Pancreas (tissue), 10 donors: ENCODE results near the gene PTPRM. TPM values are rescaled to one million over a fixed set of nuclear protein-coding genes. Genes with fewer than 3 reads are reported as not detected.

Source experiments
- ATAC-seq, 4 donors: fragments of 200-7000 bp; cut with Tn5 transposase; one replicate each; pipeline versions ENCODE4 v1.8.0 to v1.9.1; 2020; ENCODE audit warnings: mild to moderate bottlenecking in 4 of 4, moderate library complexity in 4 of 4
- DNase-seq, 6 donors: peaks; one replicate each; pipeline ENCODE4 v3.0.0-alpha.2; 2020
- FAIRE-seq: peaks from 2 replicates; lab custom pipeline; 2012; peaks lifted over from hg19 to GRCh38; lab: Jason Lieb, UNC
- H3K27ac ChIP-seq, 4 donors: fragments of 200-600 bp; sonication (generic); 1 replicate in 3 of 4; 2 replicates in 1 of 4; pipeline versions ENCODE4 v1.5.0 to v1.8.0; 2020
- H3K27me3 ChIP-seq, 4 donors: fragments of 200-600 bp; one replicate each; pipeline ENCODE4 v1.8.0; 2021
- H3K36me3 ChIP-seq, 3 donors: fragments of 200-600 bp; sonication (generic) in 1 of 3; one replicate each; pipeline versions ENCODE4 v1.5.0 to v1.8.0; 2020 to 2021
- H3K4me1 ChIP-seq, 3 donors: fragments of 200-600 bp; one replicate each; pipeline ENCODE4 v1.8.0; 2021
- H3K4me3 ChIP-seq, 4 donors: fragments of 200-600 bp; sonication (generic) in 2 of 4; one replicate each; pipeline versions ENCODE4 v1.5.0 to v1.8.0; 2020 to 2021
- H3K9me3 ChIP-seq, 4 donors: fragments of 200-600 bp; one replicate each; pipeline ENCODE4 v1.8.0; 2021
- WGBS, 2 donors: extraction: QIAGEN DNeasy Blood & Tissue Kit; methylation state at CpG; one replicate each; pipeline ENCODE4 v1.1.7; 2013; 5-methylcytosine and 5-hydroxymethylcytosine counted together
- intact Hi-C, 3 donors: fragments of 100-400 bp; cut with DNase I; formaldehyde crosslinking; loops; one replicate each; pipeline versions ENCODE4 v1.11.1 to v1.14.2; 2022
- polyA plus RNA-seq, 2 donors: library from polyadenylated mRNA; stranded (reverse); fragments of 200-250 nt; gene quantifications; one replicate each; pipeline ENCODE4 v1.2.3, GENCODE V29; 2013
- total RNA-seq, 6 donors: library from RNA; stranded (reverse); fragmentation: NEBNext Ultra II Directional in 4 of 6; extraction: Animal tissue kit (Norgen Biotek cat#: 25700) in 4 of 6; gene quantifications; one replicate each; pipeline versions ENCODE4 v1.2.1 to v1.2.4, GENCODE V29; 2021 to 2023
- TF ChIP-seq, protein P1 (sequence below), 4 donors: fragments of 200-600 bp; sonication (generic) in 3 of 4; IDR thresholded peaks; one replicate each; pipeline versions ENCODE4 v1.5.0 to v1.8.0; 2021; ENCODE audit warnings: antibody characterized with exemption in 4 of 4
- donor health status: healthy with polysubstance abuse.
- donor health status: DM: no; HTN: no; CAD: no; lungs with moderate emphysema.
- donor health status: DM: no; HTN: no; CAD: no.
- donor health status: control.
- donor health status: control.
- donor health status: Bipolar disorder and iron deficiency.
- donor health status: DM: yes; HTN: yes; CAD: no.
- donor health status: DM: no; HTN: no; CAD: no.
- donor health status: DM: no; HTN: no; CAD: no.
- donor health status: DM: yes; HTN: yes; CAD: no.

The PTPRM gene
- total and polyA plus RNA-seq, 8 donors: 14.5 to 50.7 (median 19.7) TPM

DNA sequence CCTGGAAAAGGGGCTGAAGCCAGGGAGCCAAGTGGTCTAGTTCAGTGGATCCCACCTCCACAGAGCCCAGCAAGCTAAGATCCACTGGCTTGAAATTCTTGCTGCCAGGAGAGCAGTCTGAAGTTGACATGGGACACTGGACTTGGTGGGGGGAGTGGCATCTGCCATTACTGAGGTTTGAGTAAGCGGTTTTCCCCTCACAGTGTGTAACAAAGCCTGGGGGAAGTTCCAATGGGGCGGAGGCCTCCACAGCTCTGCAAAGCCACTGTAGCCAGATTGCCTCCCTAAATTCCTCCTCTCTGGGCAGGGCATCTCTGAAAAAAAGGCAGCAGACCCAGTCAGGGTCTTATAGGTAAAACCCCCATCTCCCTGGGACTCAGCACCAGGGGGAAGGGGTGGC is 144.4 kb downstream of the PTPRM start:
- intact Hi-C loops: no loop called here
- TF ChIP-seq, protein P1, sequence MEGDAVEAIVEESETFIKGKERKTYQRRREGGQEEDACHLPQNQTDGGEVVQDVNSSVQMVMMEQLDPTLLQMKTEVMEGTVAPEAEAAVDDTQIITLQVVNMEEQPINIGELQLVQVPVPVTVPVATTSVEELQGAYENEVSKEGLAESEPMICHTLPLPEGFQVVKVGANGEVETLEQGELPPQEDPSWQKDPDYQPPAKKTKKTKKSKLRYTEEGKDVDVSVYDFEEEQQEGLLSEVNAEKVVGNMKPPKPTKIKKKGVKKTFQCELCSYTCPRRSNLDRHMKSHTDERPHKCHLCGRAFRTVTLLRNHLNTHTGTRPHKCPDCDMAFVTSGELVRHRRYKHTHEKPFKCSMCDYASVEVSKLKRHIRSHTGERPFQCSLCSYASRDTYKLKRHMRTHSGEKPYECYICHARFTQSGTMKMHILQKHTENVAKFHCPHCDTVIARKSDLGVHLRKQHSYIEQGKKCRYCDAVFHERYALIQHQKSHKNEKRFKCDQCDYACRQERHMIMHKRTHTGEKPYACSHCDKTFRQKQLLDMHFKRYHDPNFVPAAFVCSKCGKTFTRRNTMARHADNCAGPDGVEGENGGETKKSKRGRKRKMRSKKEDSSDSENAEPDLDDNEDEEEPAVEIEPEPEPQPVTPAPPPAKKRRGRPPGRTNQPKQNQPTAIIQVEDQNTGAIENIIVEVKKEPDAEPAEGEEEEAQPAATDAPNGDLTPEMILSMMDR (IDR thresholded peaks at IDR 0.05): no peak
- Histone ChIP-seq H3K27me3 (no peaks in the 10 kb centered on the region), H3K27ac (no peak overlapping the region), H3K36me3 (no peaks in the 10 kb centered on the region), H3K4me3 (no peak overlapping the region), H3K9me3 (no peaks in the 10 kb centered on the region), H3K4me1 (no peaks in the 10 kb centered on the region)
- ATAC-seq (no peak), DNase-seq (no peak), FAIRE-seq (no peak)
- 98% methylated on average over 2 of the region's 2 CpGs for WGBS, 2 donors

DNA sequence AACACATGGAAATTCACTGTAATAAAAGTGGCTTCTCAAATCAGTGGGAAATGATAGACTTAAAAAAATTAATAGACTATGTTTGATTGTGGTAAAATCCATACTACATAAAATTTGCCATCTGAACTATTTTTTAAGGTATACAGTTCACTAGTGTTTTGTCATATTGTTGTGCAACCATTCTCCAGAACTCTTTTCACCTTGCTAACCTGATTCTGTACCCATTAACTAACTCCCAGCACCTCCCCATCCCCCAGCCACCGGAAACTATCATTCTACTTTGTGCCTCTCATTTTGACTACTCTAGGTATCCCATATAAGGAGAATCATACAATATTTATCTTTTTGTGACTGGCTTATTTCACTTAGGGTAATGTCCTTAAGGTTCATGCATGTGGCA is 153.3 kb downstream of the PTPRM start:
- FAIRE-seq: no peak
- TF ChIP-seq, protein P1 (IDR thresholded peaks at IDR 0.05): no peak
- no peak for DNase-seq
- Histone ChIP-seq H3K4me3 (no peak overlapping the region), H3K27me3 (no peaks in the 10 kb centered on the region), H3K9me3 (no peaks in the 10 kb centered on the region), H3K4me1 (no peaks in the 10 kb centered on the region), H3K27ac (no peak overlapping the region), H3K36me3 (no peaks in the 10 kb centered on the region)
- ATAC-seq: no peak
- WGBS, 2 donors: 93 to 96% methylated on average over 1 of the region's 1 CpG
- intact Hi-C loops: no loop called here

DNA sequence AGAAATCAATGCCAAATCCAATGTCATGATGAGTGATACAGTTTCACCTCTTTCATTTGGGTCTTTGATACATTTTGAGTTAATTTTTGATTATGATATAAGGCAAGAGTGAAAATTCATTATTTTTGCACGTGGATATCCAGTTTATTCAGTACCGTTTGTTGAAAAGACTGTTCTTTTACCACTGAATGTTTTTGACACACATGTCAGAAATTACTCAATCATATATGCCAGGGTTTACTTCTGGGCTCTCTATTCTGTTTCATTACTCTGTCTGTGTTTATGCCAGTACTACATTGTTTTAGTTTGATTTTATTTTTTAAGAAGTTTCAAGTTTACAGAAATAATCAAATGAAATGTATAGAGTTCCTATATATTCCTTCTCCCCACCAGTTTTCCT is 154.4 kb downstream of the PTPRM start:
- intact Hi-C loops: no loop called here
- Histone ChIP-seq H3K9me3 (no peaks in the 10 kb centered on the region), H3K4me1 (no peaks in the 10 kb centered on the region), H3K27ac (no peak overlapping the region), H3K4me3 (no peak overlapping the region), H3K27me3 (no peaks in the 10 kb centered on the region), H3K36me3 (no peaks in the 10 kb centered on the region)
- 73 to 77% methylated on average over 2 of the region's 2 CpGs for WGBS, 2 donors
- ATAC-seq: no peak
- TF ChIP-seq, protein P1 (IDR thresholded peaks at IDR 0.05): no peak
- no peak for DNase-seq
- no peak for FAIRE-seq

DNA sequence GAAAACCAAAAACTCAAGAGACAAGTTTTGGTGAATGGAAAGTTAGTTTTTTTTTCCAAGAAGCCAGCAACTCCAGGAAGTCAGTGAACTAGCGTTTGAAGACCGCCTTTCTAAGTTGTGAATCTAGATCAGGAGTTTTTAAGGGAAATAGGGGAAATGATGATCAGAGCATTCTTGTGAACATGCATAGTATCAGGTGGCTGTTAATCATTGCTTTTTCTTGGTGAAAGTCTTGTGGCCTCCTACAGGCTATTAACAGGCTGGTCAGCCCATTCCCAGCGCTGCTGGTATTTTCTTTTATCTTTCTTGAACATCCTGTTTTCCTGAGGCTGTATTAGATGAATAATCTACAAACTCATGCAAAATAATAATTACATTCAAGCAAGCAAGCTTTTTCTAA is 155.8 kb downstream of the PTPRM start:
- intact Hi-C loops: no loop called here
- H3K27ac ChIP-seq: no peak overlapping the region
- H3K9me3 ChIP-seq: no peaks in the 10 kb centered on the region
- ATAC-seq (no peak), FAIRE-seq (no peak), DNase-seq (no peak)
- WGBS, 2 donors: 89 to 90% methylated on average over 3 of the region's 3 CpGs
- TF ChIP-seq, protein P1 (IDR thresholded peaks at IDR 0.05): no peak
- peaks cover 9 to 12% (median 10%) of the 10 kb centered on the region in 3 donors for H3K4me1 ChIP-seq
- no peak overlapping the region for H3K4me3 ChIP-seq
- H3K36me3 ChIP-seq: no peaks in the 10 kb centered on the region
- no peaks in the 10 kb centered on the region for H3K27me3 ChIP-seq

DNA sequence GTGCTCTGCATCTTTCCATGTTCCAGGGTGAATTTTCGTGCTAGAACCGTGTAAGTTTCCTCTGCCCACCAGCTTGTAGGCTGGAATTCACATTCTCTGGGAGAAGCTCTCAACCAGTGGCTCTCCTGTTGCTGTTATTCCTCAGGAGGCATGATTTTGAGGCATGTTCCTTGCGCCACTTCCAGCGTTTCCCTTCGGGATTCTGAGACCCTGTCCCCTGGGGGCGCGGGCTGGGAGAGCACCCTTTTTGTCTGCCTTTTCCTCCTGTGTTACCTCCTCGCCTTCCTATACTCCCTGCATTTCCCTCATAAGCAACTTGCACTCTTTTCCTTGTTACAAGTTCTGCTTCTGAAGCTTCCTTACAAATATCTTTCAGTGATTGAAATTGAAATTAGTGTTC is 156.4 kb downstream of the PTPRM start:
- TF ChIP-seq, protein P1 (IDR thresholded peaks at IDR 0.05): no peak
- intact Hi-C loops: no loop called here
- Histone ChIP-seq H3K4me1 (peaks cover 10 to 17% (median 15%) of the 10 kb centered on the region in 3 donors), H3K27ac (no peak overlapping the region), H3K27me3 (no peaks in the 10 kb centered on the region), H3K36me3 (no peaks in the 10 kb centered on the region), H3K4me3 (no peak overlapping the region), H3K9me3 (no peaks in the 10 kb centered on the region)
- DNase-seq (no peak), ATAC-seq (no peak), FAIRE-seq (no peak)
- WGBS, 2 donors: 95% methylated on average over 8 of the region's 8 CpGs
